Myocyte (in vitro differentiated cells): ENCODE results near the gene CHST14. TPM values are rescaled to one million over a fixed set of nuclear protein-coding genes. Genes with fewer than 3 reads are reported as not detected.

Experiments used
- DNase-seq: peaks from one replicate; pipeline ENCODE4 v3.0.0-alpha.2; 2012; ENCODE audit warnings: low read depth
- polyA plus RNA-seq: library from polyadenylated mRNA; unstranded; fragments of >200 nt; gene quantifications from one replicate; pipeline ENCODE4 v1.2.1, GENCODE V29; 2012; ENCODE audit warnings: missing spikeins
- total RNA-seq: library from RNA; depleted of rRNA; stranded (reverse); fragments of >200 nt; gene quantifications from 2 replicates; pipeline ENCODE4 v1.2.3, GENCODE V29; 2014

The CHST14 gene
- total RNA-seq: 14.5 and 15.6 TPM in 2 replicates
- polyA plus RNA-seq: 26.2 TPM

DNA sequence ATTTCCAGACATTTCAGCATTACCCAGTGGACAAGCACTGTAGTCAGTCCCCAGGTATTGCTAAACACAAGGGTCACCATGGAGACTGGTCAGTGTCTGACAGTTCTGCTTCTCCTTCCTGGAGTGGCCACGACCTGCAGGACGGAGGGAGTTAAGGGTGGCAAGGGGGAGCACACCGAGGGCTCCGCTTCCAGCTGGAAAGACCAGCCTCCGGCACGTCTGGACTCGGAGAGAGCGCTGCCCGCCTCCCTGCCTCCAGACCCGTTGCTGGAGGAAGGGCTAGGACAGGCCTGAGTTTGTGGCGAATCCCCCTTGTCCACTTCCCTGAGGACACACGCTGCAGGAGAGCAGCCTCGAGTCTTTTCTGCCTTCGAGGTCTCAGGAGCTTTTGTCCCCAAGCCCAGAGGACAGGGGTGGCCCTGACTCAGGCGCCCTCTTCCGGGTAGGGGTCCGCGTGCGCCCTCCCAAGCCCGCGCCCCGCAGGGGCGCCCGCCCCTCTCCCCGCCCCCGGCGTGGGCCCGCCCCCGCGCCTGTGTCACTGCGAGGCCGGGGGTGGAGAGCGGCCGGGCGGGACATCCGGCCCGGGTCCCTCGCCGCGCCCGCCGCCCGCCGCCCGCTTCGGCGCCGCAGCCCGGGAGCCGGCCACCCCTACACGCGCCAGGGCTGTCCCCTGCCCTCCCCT lies at the start of gene CHST14:
CHST14 (plus strand) TSS at position 562 of the 682 bp plus-strand sequence. CDS start 230 bp downstream, outside the sequence.
- peak; percentile 62 for DNase-seq

GRCh38 chr15:40421246-40422157 lies 49.3 kb upstream of the CHST14 start:
- peak; percentile 85 for DNase-seq

GRCh38 chr15:40424483-40425115 lies 46.2 kb upstream of the CHST14 start:
- DNase-seq: peak; percentile 76

DNA sequence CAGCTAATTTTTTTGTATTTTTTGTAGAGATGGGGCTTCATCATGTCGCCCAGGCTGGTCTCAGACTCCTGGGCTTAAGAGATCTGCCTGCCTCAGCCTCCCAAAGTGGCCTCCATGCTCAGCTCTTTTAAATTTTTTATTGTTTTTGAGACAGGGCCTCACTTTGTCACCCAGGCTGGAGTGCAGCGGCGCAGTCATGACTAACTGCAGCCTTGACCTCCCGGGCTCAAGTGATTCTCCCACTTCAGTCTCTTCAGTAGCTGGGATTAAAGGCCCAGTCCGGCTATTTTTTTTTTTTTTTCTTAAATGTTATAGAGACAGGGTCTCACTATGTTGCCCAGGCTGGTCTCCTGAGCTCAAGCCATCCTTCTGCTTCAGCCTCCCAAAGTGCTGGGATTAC lies 45.1 kb upstream of the CHST14 start:
- no peak for DNase-seq

DNA sequence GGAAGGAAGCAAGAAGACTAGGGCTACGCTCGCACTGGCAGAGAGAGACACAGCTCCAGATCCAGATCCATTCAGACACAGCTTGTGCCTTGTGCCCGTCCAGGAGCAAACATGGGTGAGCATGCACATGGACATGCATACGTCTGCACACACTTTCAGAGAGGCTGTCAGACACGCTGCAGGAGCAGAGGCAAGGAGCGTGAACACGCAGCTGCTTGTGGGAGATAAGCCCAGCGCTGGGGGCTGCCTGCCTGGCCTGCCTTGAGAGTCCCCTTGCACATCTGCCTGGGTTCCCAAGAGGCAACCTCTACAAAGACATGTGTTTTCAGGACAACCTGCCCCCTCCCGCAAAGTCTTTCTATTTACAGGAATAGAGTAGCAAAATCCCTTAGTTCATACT lies 43.6 kb upstream of the CHST14 start:
- DNase-seq: no peak

GRCh38 chr15:40428185-40428584 lies 42.6 kb upstream of the CHST14 start:
- DNase-seq: no peak

DNA sequence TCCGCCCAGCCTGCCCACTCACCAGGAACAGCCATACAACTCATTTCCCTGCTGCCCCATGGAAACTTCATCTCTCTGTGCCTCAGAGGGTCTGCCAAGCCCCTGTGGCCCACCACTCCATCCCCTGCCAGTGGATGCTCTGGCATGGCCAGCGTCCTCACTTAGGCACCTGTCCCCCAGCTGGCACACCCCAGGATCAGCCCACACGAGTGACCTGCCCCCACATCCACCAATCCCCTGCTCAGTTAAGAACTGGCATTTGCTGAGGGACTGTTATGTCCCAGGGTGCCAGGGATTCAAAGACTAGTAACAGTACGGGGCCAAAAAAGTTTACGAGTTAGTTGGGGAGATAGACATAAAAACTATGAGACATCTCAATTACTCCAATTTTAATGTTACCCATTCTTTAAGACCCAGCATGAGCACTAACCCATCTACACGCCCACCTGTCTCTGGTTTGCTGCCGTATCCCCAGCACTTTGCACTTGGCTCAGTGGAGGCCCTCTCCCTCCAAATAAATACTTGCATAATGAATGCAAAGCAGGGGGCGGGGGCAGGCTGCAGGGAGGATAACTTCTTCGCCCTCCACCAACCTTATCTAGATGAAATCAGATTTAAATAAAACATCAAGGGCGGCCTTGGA lies 41.6 kb upstream of the CHST14 start:
- no peak for DNase-seq

DNA sequence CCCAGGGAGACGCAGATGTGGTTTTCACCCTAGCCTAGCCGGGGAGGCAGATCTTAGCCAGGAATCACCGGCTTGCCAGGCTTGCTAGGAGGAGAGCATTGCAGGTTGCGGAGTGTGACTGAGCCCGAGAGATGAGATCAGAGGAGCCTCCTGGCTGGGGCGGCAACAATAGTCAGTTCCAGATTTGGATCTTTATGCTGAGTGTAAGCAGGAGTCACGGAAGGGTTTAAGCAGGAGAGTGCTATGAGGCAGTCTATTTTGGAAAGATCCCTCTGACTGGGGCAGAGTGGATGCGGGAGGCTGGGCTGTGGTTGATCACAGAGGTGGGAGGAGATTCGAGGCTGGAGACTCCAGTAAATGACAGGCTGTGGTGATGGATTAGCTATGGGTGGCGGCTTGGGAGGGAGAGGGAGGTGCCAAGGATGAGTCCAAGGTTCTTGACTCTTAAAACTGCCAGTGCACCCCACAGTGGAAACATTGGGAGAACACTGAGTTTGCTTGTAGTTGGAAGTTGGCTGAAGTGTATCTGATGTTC lies 40.4 kb upstream of the CHST14 start:
- peak; percentile 67 for DNase-seq

- DNase-seq: no peak
Measured at GRCh38 chr15:40435023-40435709, 35.6 kb upstream of the CHST14 start.

GRCh38 chr15:40435710-40436089 lies 35.1 kb upstream of the CHST14 start:
- no peak for DNase-seq

DNA sequence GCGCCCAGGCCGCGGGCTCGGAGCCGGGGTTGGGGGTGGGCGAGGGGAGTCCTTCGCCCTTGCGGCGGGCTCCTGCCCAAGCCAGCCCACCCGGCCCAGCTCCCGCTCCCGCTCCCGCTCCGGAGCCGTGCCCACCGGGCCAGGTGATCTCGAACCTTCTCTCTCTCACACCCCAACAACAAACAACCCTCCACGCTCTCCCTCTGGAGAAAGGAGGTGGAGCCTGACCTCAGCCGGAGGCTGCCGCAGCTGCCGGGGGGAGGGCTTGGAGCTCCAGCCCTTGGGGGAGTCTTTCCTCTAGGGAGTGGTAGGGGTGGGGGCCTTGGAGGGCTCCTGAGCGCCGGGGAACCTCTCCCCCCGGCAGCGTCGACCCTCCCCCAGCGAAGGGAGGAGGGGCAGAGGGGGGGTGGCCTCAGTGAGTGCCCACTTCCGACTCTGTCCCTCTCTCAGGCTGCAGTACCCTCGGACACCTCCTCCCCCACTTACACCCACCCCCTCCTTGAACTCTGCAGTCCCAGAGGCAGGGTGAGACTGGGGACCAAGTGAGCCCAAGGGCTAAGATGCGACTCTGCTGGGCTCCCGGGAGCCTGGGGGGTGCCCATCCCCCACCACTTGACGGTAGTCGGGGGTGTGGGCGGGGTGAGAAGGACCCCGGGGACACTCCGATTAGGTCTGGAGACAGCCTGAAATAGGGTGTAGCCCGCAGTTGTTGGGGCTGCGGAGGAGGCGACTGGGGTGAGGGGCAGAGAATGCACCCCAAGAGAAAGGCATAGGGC lies 34.5 kb upstream of the CHST14 start:
- peak; percentile 45 for DNase-seq

- no peak for DNase-seq
Measured at GRCh38 chr15:40436892-40437751, 33.7 kb upstream of the CHST14 start.

DNA sequence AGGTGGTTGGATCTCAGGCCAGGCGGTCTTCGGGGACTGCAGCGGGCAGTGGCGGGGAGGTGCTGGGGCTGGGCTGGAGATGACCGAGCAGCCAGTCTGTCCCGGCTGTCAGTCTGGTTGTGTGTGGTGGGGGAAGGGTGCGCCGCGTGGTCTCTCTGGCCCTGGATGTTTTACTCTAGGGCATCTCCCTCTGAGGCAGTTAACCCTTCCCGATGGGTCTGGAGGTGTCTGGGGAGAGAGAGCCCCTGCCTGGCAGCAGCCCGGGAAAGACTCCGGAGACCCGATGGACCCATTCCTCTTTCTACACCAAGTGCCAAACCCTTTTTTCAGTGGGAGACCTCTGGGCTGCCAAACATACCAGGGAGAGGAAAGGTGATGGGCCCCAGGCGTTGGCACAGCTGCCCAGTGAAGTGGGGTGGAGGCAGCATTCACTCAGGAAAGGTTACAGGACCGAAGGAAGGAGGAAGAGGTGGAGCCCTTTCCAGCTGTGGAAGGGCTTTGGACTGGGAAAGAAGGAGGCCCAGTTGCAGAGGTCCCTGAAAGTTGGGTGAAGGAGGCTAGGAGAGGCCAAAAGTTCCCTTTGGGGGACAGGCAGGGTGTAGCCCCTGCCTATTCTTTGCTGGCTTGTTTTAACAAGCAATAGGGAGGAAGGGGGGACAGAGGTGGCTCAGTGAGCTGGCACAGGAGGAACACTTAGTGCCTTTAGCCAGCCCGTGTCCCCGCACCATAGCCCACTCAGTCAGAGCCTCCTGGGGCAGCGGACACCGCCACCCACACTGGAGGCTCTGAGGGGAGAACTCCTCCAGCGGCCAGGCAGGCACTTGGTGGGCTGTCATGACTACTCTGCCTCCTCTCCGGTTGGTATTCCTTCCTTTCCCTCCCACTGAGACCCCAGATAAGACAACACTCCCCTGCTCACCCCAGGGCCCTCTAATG lies 32.8 kb upstream of the CHST14 start:
- no peak for DNase-seq

DNA sequence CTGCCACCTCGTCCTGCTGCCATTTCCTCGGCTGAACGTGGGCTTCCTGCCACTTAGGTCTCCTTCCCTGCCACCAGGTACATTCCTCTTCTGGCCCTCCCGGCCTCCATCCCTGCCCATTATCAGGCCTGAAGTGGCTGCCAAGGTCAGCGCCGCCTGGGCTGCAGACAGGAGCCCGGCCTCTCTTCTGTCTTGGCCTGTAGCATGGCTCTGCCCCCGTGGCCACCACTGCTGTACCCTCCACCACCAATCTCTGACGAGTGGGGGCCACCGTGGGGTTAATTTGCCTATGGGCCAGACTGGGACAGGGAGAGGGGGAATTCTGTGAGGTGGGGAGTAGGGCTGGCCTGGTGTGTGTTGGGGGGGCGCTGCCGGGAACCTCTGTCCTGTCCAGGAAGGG lies 32.1 kb upstream of the CHST14 start:
- no peak for DNase-seq

- no peak for DNase-seq
Measured at GRCh38 chr15:40439461-40439959, 31.3 kb upstream of the CHST14 start.

DNA sequence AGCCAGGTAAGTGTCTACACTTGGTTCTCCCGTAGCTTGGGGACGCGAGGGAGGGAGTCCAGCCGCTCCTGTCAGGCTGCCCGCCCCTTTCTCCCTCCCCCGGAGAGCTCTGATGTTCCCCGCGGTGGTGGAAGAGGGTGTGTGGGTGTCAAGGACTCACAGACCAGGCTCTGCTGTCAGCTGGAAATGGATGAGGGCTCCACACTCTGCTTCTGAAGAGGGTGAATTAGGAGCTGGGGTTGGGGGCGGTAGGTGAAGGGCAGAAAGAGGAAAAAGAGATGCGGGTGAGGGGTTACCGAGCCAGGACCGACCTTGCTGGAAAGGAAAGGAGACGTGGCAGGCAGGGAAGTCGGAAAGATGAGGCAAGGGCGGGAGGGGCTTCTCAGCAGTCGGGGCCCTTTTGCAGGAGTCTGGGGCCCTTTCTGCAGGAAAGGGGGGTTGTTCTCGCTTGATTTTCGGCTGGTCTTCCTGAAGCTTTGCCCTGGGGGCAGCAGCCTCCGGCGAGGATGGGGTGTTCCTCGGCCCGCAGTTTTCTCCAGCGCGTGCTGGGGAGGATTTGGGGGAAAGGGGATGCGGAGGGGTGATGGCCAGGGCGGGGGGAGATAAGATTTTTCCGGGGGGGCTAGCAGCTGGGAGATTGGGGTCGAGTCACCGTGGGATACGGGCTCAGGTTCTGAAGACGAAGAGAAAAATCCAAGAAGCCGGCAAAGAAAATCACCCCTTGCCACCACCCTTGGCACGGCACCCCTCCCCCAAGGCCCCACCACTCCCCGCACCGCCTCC lies 30.6 kb upstream of the CHST14 start:
- no peak for DNase-seq
